OCI-M1 (cell line): ENCODE results near the gene KRT12.
"Not testable (repeated sequence)": the region's sequence is repeated elsewhere in the genome, so short reads cannot be mapped to it uniquely, and the experiment has no call there.

Experiments
- DNase-seq: peaks from one replicate; lab custom pipeline; 2025; lab: John Stamatoyannopoulos, UW

Gene KRT12

DNA sequence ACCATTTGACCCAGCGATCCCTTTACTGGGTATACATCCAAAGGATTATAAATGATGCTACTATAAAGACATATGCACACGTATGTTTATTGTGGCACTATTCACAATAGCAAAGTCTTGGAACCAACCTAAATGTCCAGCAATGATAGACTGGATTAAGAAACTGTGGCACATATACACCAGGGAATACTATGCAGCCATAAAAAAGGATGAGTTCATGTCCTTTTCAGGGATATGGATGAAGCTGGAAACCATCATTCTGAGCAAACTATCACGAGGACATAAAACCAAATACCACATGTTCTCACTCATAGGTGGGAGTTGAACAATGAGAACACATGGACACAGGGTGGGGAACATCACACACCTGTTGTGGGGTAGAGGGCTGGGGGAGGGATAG lies 52.4 kb downstream of the KRT12 start:
- not testable (repeated sequence) for DNase-seq

DNA sequence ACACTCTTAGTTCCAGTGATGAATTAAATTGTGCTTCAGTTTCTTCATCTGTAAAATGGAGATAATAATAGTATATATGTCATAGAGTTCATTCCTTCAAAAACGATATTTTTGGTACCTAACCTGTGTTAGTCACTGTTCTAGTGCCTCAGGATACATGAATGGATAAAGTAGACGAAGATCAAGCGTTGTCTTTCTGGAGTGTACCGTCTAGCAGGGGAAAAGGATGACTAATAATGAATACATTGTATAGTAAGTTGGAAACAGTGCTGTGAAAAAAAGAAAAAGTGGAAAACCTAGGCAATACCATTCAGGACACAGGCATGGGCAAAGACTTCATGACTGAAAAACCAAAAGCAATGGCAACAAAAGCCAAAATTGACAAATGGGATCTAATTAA lies 53.2 kb downstream of the KRT12 start:
- DNase-seq: no peak

DNA sequence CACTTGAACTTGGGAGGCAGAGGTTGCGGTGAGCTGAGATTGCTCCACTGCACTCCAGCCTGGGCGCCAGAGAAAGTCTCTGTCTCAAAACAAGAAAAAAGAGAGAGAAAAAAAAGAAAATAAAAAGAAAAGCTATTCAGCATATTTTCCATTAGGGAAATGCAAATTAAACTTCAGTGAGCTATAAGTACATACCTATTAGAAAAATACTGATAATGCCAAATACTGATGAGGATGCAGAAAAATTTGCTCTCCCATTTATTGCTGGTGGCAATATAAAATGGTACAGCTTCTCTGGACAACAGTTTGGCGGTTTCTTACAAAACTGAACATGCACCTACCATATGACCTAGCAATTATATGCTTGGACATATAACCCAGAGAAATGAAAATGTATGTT lies 54.4 kb downstream of the KRT12 start:
- DNase-seq: no peak
